ENCODE data around the gene YOD1. TPM values are rescaled to one million over a fixed set of nuclear protein-coding genes. Genes with fewer than 3 reads are reported as not detected.
A peak's percentile ranks its signal among the peaks of the same experiment; 100 is the strongest.

The YOD1 gene
- total and polyA plus RNA-seq, 2 of the 13 experiments (the other 11 are each of a cell fraction or from before 2014, with no cell fraction given): 3.4 to 9.1 TPM

DNA sequence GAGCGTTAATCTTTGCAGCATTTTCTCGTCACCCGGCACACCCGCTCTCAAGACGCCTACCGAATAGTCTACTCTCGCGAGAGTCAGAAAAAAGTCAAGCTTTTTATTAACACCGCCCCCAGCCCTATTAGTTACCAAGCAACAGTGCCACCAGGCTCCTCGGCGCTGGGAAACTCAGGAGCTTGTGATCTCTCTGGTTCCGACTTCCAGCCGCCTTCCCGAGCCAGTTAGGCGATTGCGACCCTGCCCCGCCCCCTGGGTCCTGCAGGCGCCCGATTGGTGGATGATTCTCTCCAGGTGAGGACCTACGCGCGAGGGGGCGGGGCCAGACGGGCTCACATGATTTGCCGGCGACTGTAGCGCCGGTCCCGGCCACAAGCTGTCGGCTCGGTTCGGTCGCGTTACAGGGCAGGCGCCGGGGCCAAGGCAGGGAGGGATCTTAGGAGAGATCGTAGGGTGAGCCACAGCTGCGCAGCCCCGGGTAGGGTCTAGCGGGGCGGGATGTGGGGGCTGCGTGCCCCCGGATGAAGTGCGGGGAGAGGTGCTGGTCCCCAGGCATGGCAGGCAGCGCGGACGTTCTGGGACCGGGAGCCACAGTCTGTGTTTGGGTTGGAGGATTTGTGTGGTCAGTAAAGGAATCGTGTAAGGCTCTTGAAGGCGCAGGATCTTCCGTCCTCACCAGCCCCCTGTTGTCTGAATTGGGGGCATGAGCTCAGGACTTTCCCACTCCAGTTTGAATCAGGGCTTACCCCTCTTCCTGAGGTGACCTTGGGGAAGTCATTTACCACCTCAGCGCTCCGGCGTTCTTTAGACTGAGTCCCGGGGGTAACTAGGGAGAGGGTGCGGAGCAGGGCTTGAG lies 2.1 kb upstream of the YOD1 start, which contains the start of gene PFKFB2 (continued):
- peak; percentile 64; the same call in 1 of the 2 replicates for TF ChIP-seq ZNF772 (CRISPR knock-in tag; IDR thresholded peaks at IDR 0.05)
- no peak for TF ChIP-seq ZNF720 (CRISPR knock-in tag; IDR thresholded peaks at IDR 0.05)
- no peak for TF ChIP-seq ZSCAN30 (CRISPR knock-in tag; IDR thresholded peaks at IDR 0.05)
- TF ChIP-seq ZNF451 (CRISPR knock-in tag; IDR thresholded peaks at IDR 0.05): no peak
- TF ChIP-seq ARNT (IDR thresholded peaks at IDR 0.05): no peak
- peak; percentile 57 for TF ChIP-seq ZFY (CRISPR knock-in tag; IDR thresholded peaks at IDR 0.05)
- no peak for TF ChIP-seq SYNCRIP (IDR thresholded peaks at IDR 0.05; ENCODE audit: insufficient read depth, low read depth, low read length)
- peak; percentile 72; the same call in 1 of the 2 replicates for TF ChIP-seq GABPB1 (CRISPR knock-in tag; IDR thresholded peaks at IDR 0.05)
- TF ChIP-seq, protein P1, sequence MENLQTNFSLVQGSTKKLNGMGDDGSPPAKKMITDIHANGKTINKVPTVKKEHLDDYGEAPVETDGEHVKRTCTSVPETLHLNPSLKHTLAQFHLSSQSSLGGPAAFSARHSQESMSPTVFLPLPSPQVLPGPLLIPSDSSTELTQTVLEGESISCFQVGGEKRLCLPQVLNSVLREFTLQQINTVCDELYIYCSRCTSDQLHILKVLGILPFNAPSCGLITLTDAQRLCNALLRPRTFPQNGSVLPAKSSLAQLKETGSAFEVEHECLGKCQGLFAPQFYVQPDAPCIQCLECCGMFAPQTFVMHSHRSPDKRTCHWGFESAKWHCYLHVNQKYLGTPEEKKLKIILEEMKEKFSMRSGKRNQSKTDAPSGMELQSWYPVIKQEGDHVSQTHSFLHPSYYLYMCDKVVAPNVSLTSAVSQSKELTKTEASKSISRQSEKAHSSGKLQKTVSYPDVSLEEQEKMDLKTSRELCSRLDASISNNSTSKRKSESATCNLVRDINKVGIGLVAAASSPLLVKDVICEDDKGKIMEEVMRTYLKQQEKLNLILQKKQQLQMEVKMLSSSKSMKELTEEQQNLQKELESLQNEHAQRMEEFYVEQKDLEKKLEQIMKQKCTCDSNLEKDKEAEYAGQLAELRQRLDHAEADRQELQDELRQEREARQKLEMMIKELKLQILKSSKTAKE (CRISPR knock-in tag; IDR thresholded peaks at IDR 0.05; ENCODE audit: borderline replicate concordance): no peak
- TF ChIP-seq, protein P2, sequence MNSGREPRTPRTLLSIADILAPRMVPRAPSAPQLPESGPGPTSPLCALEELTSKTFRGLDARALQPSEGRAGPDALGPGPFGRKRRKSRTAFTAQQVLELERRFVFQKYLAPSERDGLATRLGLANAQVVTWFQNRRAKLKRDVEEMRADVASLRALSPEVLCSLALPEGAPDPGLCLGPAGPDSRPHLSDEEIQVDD (CRISPR knock-in tag; IDR thresholded peaks at IDR 0.05; ENCODE audit: borderline replicate concordance): no peak
- TF ChIP-seq ZNF83 (CRISPR knock-in tag; IDR thresholded peaks at IDR 0.05; ENCODE audit: borderline replicate concordance): no peak
- TF ChIP-seq, protein P3, sequence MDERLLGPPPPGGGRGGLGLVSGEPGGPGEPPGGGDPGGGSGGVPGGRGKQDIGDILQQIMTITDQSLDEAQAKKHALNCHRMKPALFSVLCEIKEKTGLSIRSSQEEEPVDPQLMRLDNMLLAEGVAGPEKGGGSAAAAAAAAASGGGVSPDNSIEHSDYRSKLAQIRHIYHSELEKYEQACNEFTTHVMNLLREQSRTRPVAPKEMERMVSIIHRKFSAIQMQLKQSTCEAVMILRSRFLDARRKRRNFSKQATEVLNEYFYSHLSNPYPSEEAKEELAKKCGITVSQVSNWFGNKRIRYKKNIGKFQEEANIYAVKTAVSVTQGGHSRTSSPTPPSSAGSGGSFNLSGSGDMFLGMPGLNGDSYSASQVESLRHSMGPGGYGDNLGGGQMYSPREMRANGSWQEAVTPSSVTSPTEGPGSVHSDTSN (CRISPR knock-in tag; IDR thresholded peaks at IDR 0.05): no peak
- TF ChIP-seq ZSCAN22 (CRISPR knock-in tag; IDR thresholded peaks at IDR 0.05): no peak
- no peak for TF ChIP-seq EEA1 (CRISPR knock-in tag; IDR thresholded peaks at IDR 0.05; ENCODE audit: borderline replicate concordance)
- peak; percentile 80; the same call in 1 of the 2 replicates for TF ChIP-seq ZNF430 (CRISPR knock-in tag; IDR thresholded peaks at IDR 0.05)
- no peak for TF ChIP-seq ZNF230 (CRISPR knock-in tag; IDR thresholded peaks at IDR 0.05)
- TF ChIP-seq NCOA2 (CRISPR knock-in tag; IDR thresholded peaks at IDR 0.05): no peak
- TF ChIP-seq, protein P4, sequence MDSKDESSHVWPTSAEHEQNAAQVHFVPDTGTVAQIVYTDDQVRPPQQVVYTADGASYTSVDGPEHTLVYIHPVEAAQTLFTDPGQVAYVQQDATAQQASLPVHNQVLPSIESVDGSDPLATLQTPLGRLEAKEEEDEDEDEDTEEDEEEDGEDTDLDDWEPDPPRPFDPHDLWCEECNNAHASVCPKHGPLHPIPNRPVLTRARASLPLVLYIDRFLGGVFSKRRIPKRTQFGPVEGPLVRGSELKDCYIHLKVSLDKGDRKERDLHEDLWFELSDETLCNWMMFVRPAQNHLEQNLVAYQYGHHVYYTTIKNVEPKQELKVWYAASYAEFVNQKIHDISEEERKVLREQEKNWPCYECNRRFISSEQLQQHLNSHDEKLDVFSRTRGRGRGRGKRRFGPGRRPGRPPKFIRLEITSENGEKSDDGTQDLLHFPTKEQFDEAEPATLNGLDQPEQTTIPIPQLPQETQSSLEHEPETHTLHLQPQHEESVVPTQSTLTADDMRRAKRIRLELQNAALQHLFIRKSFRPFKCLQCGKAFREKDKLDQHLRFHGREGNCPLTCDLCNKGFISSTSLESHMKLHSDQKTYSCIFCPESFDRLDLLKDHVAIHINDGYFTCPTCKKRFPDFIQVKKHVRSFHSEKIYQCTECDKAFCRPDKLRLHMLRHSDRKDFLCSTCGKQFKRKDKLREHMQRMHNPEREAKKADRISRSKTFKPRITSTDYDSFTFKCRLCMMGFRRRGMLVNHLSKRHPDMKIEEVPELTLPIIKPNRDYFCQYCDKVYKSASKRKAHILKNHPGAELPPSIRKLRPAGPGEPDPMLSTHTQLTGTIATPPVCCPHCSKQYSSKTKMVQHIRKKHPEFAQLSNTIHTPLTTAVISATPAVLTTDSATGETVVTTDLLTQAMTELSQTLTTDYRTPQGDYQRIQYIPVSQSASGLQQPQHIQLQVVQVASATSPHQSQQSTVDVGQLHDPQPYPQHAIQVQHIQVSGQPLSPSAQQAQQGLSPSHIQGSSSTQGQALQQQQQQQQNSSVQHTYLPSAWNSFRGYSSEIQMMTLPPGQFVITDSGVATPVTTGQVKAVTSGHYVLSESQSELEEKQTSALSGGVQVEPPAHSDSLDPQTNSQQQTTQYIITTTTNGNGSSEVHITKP (CRISPR knock-in tag; IDR thresholded peaks at IDR 0.05; ENCODE audit: low read depth): no peak; the same call in 1 of the 2 replicates
- TF ChIP-seq ZFP90 (CRISPR knock-in tag; IDR thresholded peaks at IDR 0.05; ENCODE audit: borderline replicate concordance): peak; percentile 34; the same call in 1 of the 2 replicates
- peak; percentile 30; the same call in 1 of the 2 replicates for TF ChIP-seq ZNF773 (CRISPR knock-in tag; IDR thresholded peaks at IDR 0.05; ENCODE audit: borderline replicate concordance)
- TF ChIP-seq, protein P5, sequence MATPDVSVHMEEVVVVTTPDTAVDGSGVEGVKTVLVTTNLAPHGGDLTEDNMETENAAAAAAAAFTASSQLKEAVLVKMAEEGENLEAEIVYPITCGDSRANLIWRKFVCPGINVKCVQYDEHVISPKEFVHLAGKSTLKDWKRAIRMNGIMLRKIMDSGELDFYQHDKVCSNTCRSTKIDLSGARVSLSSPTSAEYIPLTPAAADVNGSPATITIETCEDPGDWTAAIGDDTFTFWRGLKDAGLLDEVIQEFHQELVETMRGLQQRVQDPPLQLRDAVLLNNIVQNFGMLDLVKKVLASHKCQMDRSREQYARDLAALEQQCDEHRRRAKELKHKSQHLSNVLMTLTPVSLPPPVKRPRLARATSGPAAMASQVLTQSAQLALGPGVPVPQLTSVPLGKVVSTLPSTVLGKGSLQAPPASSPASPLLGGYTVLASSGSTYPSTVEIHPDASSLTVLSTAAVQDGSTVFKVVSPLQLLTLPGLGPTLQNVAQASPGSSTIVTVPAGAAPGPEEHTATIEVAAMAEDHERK (CRISPR knock-in tag; IDR thresholded peaks at IDR 0.05; ENCODE audit: low read depth): no peak
